ENCODE results near the gene FGD3. TPM values are rescaled to one million over a fixed set of nuclear protein-coding genes. Genes with fewer than 3 reads are reported as not detected.

FGD3 gene
- total RNA-seq, 6 donors from 2014 or later = 14.0 to 45.1 (median 22.3) TPM

GRCh38 chr9:92954049-92954861 lies 6.9 kb downstream of the FGD3 start:
- Histone ChIP-seq H3K4me3 (no peak overlapping the region), H3K27ac (peak overlapping the region; percentile 37 to 85 (median 79))
- ATAC-seq (ENCODE audit: low FRiP score in 2 of 2) = peak; percentile 47 to 65

GRCh38 chr9:92954886-92955285 lies 7.6 kb downstream of the FGD3 start:
- ATAC-seq (ENCODE audit: low FRiP score in 2 of 2) = no peak
- WGBS, 2 donors = 87 to 90% methylated on average over 8 to 9 of the region's 9 CpGs
- no peaks in the 10 kb centered on the region for H3K27me3 ChIP-seq
- H3K4me1 ChIP-seq = peaks cover 17 to 29% (median 23%) of the 10 kb centered on the region in 4 donors
- H3K27ac ChIP-seq = peak overlapping the region; percentile 37 to 85 (median 79)
- H3K9me3 ChIP-seq = no peaks in the 10 kb centered on the region
- no peaks in the 10 kb centered on the region for H3K36me3 ChIP-seq
- no peak for DNase-seq
- no peak for TF ChIP-seq CTCF (IDR thresholded peaks at IDR 0.05)
- no peak for TF ChIP-seq POLR2A (IDR thresholded peaks at IDR 0.05)
- H3K4me3 ChIP-seq = no peak overlapping the region

More at GRCh38 chr9:92954049-92954861, 6.9 kb downstream of the FGD3 start:
- WGBS, 2 donors = 44 to 57% methylated on average over 9 to 10 of the region's 10 CpGs
- peak in 1 of 4 donors; percentile 4 for TF ChIP-seq EP300 (IDR thresholded peaks at IDR 0.05)
- TF ChIP-seq CTCF (IDR thresholded peaks at IDR 0.05) = no peak
- TF ChIP-seq POLR2AphosphoS5 (IDR thresholded peaks at IDR 0.05) = peak in 1 of 2 donors; percentile 66
- TF ChIP-seq POLR2A (IDR thresholded peaks at IDR 0.05) = no peak
- Histone ChIP-seq H3K27me3 (no peaks in the 10 kb centered on the region), H3K9me3 (no peaks in the 10 kb centered on the region), H3K36me3 (no peaks in the 10 kb centered on the region), H3K4me1 (peaks cover 17 to 29% (median 23%) of the 10 kb centered on the region in 4 donors)
- DNase-seq = peak in 1 of 2 donors; percentile 66

GRCh38 chr9:92960561-92961290 lies 13.4 kb downstream of the FGD3 start:
- H3K36me3 ChIP-seq = no peaks in the 10 kb centered on the region
- peak in 1 of 2 donors; percentile 6 for DNase-seq
- no peak overlapping the region for H3K4me3 ChIP-seq
- H3K27ac ChIP-seq = peak overlapping the region in 3 of 4 donors; percentile 32 to 68 (median 58)
- H3K9me3 ChIP-seq = peaks cover 0 to 5% (median 0%) of the 10 kb centered on the region in 4 donors
- WGBS, 2 donors = 94% methylated on average over 3 of the region's 3 CpGs; no CpG with 5 or more reads in 1 of the 2 donors
- H3K27me3 ChIP-seq = no peaks in the 10 kb centered on the region
- no peak for ATAC-seq (ENCODE audit: low FRiP score in 2 of 2)
- no peak for TF ChIP-seq POLR2A (IDR thresholded peaks at IDR 0.05)
- TF ChIP-seq POLR2AphosphoS5 (IDR thresholded peaks at IDR 0.05) = no peak
- TF ChIP-seq CTCF (IDR thresholded peaks at IDR 0.05) = no peak
- TF ChIP-seq EP300 (IDR thresholded peaks at IDR 0.05) = no peak
- H3K4me1 ChIP-seq = peaks cover under 1 to 30% (median 6%) of the 10 kb centered on the region in 4 donors

GRCh38 chr9:92961627-92962302 lies 14.4 kb downstream of the FGD3 start:
- H3K36me3 ChIP-seq = no peaks in the 10 kb centered on the region
- TF ChIP-seq POLR2AphosphoS5 (IDR thresholded peaks at IDR 0.05) = no peak
- TF ChIP-seq CTCF (IDR thresholded peaks at IDR 0.05) = no peak
- TF ChIP-seq POLR2A (IDR thresholded peaks at IDR 0.05) = no peak
- DNase-seq = peak in 1 of 2 donors; percentile 57
- 61 to 88% methylated on average over 2 to 3 of the region's 3 CpGs for WGBS, 2 donors
- no peaks in the 10 kb centered on the region for H3K27me3 ChIP-seq
- H3K4me3 ChIP-seq = no peak overlapping the region
- H3K27ac ChIP-seq = peak overlapping the region in 3 of 4 donors; percentile 32 to 68 (median 58)
- no peak for ATAC-seq (ENCODE audit: low FRiP score in 2 of 2)
- peaks cover 0 to 5% (median 0%) of the 10 kb centered on the region in 4 donors for H3K9me3 ChIP-seq
- H3K4me1 ChIP-seq = peaks cover 8 to 36% (median 10%) of the 10 kb centered on the region in 4 donors

Measured in upper lobe of left lung (tissue), 6 donors.